Thyroid gland (tissue), 4 donors: Measurements from ENCODE around the gene GARIN5A. TPM values are rescaled to one million over a fixed set of nuclear protein-coding genes. Genes with fewer than 3 reads are reported as not detected.

Source experiments
- DNase-seq, 2 donors: peaks; one replicate each; pipeline ENCODE4 v3.0.0-alpha.2; 2019
- H3K27ac ChIP-seq, 3 donors: fragments of 200-600 bp; sonication (generic); 1 replicate in 2 of 3; 2 replicates in 1 of 3; pipeline ENCODE4 v1.5.1; 2016 to 2019; ENCODE audit warnings: mild to moderate bottlenecking in 1 of 3, moderate library complexity in 1 of 3
- H3K27me3 ChIP-seq: fragments of 200-600 bp; sonication (generic); one replicate; pipeline ENCODE4 v1.5.1; 2019
- H3K36me3 ChIP-seq, 2 donors: fragments of 200-600 bp; sonication (generic); one replicate each; pipeline ENCODE4 v1.5.1; 2016 to 2019
- H3K4me1 ChIP-seq, 2 donors: fragments of 200-600 bp; sonication (generic); one replicate each; pipeline ENCODE4 v1.5.1; 2017 to 2019
- H3K4me3 ChIP-seq, 3 donors: fragments of 200-600 bp; sonication (generic); replicated peaks in 1 of 3; 1 replicate in 2 of 3; 2 replicates in 1 of 3; pipeline ENCODE4 v1.5.1; 2016; ENCODE audit warnings: mild to moderate bottlenecking in 1 of 3
- H3K9me3 ChIP-seq: fragments of 200-600 bp; sonication (generic); one replicate; pipeline ENCODE4 v1.5.1; 2017
- CTCF ChIP-seq, 6 experiments: fragments of 200-600 bp in 3 of 6; fragments of 450-650 bp in 3 of 6; sonication (generic) in 3 of 6; IDR thresholded peaks; one replicate each; pipeline ENCODE4 v1.5.1; 2016 to 2019; ENCODE audit warnings: antibody characterized with exemption in 6 of 6, mild to moderate bottlenecking in 2 of 6, inconsistent platforms in 1 of 6, moderate library complexity in 1 of 6
- POLR2A ChIP-seq, 2 donors: fragments of 450-650 bp; IDR thresholded peaks; one replicate each; pipeline ENCODE4 v1.6.1; 2017; ENCODE audit warnings: antibody characterized with exemption in 2 of 2, mild to moderate bottlenecking in 2 of 2, moderate library complexity in 1 of 2
- WGBS, 2 donors: methylation state at CpG; one replicate each; pipeline ENCODE4 v1.1.5; 2017; 5-methylcytosine and 5-hydroxymethylcytosine counted together
- intact Hi-C: fragments of 100-400 bp; cut with DNase I; formaldehyde crosslinking; loops from one replicate; pipeline ENCODE4 v1.15.1; 2023
- total RNA-seq, 4 donors: library from RNA; depleted of rRNA; stranded (reverse); fragments of >200 nt; gene quantifications; one replicate each; pipeline ENCODE4 v1.2.3, GENCODE V29; 2016

Gene GARIN5A
- total RNA-seq, 4 donors from 2014 or later, result 1.4 to 8.1 (median 5.0) TPM

- 1% methylated on average over 36 to 42 of the region's 69 CpGs for WGBS, 2 donors
- H3K4me3 ChIP-seq, result peak within 1 kb of the TSS in 2 of 3 donors; percentile 59 to 69
- peak; percentile 98 for DNase-seq
- peak within 1 kb of the TSS in 2 of 3 donors; percentile 64 to 69 for H3K27ac ChIP-seq
- H3K36me3 ChIP-seq, result peaks cover 0 to under 1% of the 10 kb centered on the region in 2 donors
- H3K4me1 ChIP-seq, result peaks cover 6 to 10% of the 10 kb centered on the region in 2 donors
- peak in 1 of 2 donors; percentile 60 for TF ChIP-seq POLR2A (IDR thresholded peaks at IDR 0.05)
- TF ChIP-seq CTCF (IDR thresholded peaks at IDR 0.05), result peak in 1 of 6 experiments; percentile 31
- H3K27me3 ChIP-seq, result no peaks in the 10 kb centered on the region
- no peaks in the 10 kb centered on the region for H3K9me3 ChIP-seq
- intact Hi-C loops, result loop anchor here (5.0 kb wide), 1 partner anchor 34 kb away; the partner anchor contains the start of genes EMC10 and GARIN5A
These were observed 34.6 kb upstream of the GARIN5A start, which contains the start of gene JOSD2 for GRCh38 chr19:50511069-50511822. JOSD2 (minus strand) TSS chr19:50511191; CDS start chr19:50510431, 760 bp downstream.

GRCh38 chr19:50510700-50511068 lies 34.0 kb upstream of the GARIN5A start:
- peak overlapping the region in 2 of 3 donors; percentile 59 to 69 for H3K4me3 ChIP-seq
- no peak for DNase-seq
- H3K36me3 ChIP-seq, result peaks cover 0 to 6% of the 10 kb centered on the region in 2 donors
- TF ChIP-seq CTCF (IDR thresholded peaks at IDR 0.05), result peak in 1 of 6 experiments; percentile 7
- no peak for TF ChIP-seq POLR2A (IDR thresholded peaks at IDR 0.05)
- H3K27ac ChIP-seq, result peak overlapping the region in 2 of 3 donors; percentile 57 to 69
- no peaks in the 10 kb centered on the region for H3K27me3 ChIP-seq
- no peaks in the 10 kb centered on the region for H3K9me3 ChIP-seq
- intact Hi-C loops, result loop anchor here (5.0 kb wide), 1 partner anchor 33 kb away; the partner anchor contains the start of genes EMC10 and GARIN5A
- WGBS, 2 donors, result 5 to 14% methylated on average over 10 of the region's 10 CpGs
- H3K4me1 ChIP-seq, result peaks cover 6 to 10% of the 10 kb centered on the region in 2 donors

- Histone ChIP-seq H3K9me3 (no peaks in the 10 kb centered on the region), H3K36me3 (peaks cover 0 to 6% of the 10 kb centered on the region in 2 donors), H3K27me3 (no peaks in the 10 kb centered on the region), H3K27ac (peak overlapping the region in 1 of 3 donors; percentile 69), H3K4me1 (peaks cover 6 to 10% of the 10 kb centered on the region in 2 donors), H3K4me3 (peak overlapping the region in 2 of 3 donors; percentile 59 to 69)
- TF ChIP-seq CTCF (IDR thresholded peaks at IDR 0.05) (no peak), POLR2A (IDR thresholded peaks at IDR 0.05) (no peak)
- 58 to 68% methylated on average over 14 to 19 of the region's 26 CpGs for WGBS, 2 donors
- no peak for DNase-seq
- intact Hi-C loops, result loop anchor here (5.0 kb wide), 1 partner anchor 33 kb away; the partner anchor contains the start of genes EMC10 and GARIN5A
These were observed 33.5 kb upstream of the GARIN5A start for GRCh38 chr19:50510121-50510670.

- intact Hi-C loops, result no loop called here
- Histone ChIP-seq H3K9me3 (no peaks in the 10 kb centered on the region), H3K36me3 (peaks cover 0 to 6% of the 10 kb centered on the region in 2 donors), H3K27me3 (no peaks in the 10 kb centered on the region), H3K27ac (no peak overlapping the region), H3K4me3 (no peak overlapping the region), H3K4me1 (peaks cover 6 to 10% of the 10 kb centered on the region in 2 donors)
- TF ChIP-seq CTCF (IDR thresholded peaks at IDR 0.05) (no peak), POLR2A (IDR thresholded peaks at IDR 0.05) (no peak)
- DNase-seq, result no peak
- 86 to 88% methylated on average over 11 of the region's 11 CpGs for WGBS, 2 donors
These were observed 32.7 kb upstream of the GARIN5A start for GRCh38 chr19:50509366-50509765.
